GM23338 (cell line): ENCODE measurements around the gene WNT9A. TPM values are rescaled to one million over a fixed set of nuclear protein-coding genes. Genes with fewer than 3 reads are reported as not detected.

Experiments
- ATAC-seq: fragments of 200-7000 bp; cut with Tn5 transposase; 3 replicates; pipeline ENCODE4 v1.9.1; 2020
- DNase-seq: peaks from one replicate; pipeline ENCODE4 v3.0.0-alpha.2; 2015; ENCODE audit warnings: low spot score
- H2AFZ ChIP-seq: fragments of 200-600 bp; sonication (generic); 2 replicates; pipeline ENCODE4 v1.8.0; 2016; ENCODE audit warnings: antibody characterized with exemption, mild to moderate bottlenecking, moderate library complexity
- H3F3A ChIP-seq: fragments of 200-600 bp; sonication (generic); replicated peaks from 2 replicates; pipeline ENCODE4 v1.8.0; 2017; ENCODE audit warnings: antibody characterized with exemption, mixed run types, low read depth
- H3K27ac ChIP-seq: fragments of 200-600 bp; sonication (generic); 2 replicates; pipeline ENCODE4 v1.6.1; 2016; ENCODE audit warnings: low read depth
- H3K27me3 ChIP-seq: fragments of 200-600 bp; sonication (generic); 2 replicates; pipeline ENCODE4 v1.8.0; 2016; ENCODE audit warnings: mild to moderate bottlenecking, mixed run types, moderate library complexity; ENCODE audit not compliant: insufficient read depth
- H3K36me3 ChIP-seq: fragments of 200-600 bp; sonication (generic); 2 replicates; pipeline ENCODE4 v1.8.0; 2016; ENCODE audit warnings: mild to moderate bottlenecking; ENCODE audit not compliant: insufficient read depth
- H3K4me1 ChIP-seq: fragments of 200-600 bp; sonication (generic); 2 replicates; pipeline ENCODE4 v1.8.0; 2016; ENCODE audit warnings: mild to moderate bottlenecking, moderate library complexity; ENCODE audit not compliant: insufficient read depth
- H3K4me2 ChIP-seq: fragments of 200-600 bp; sonication (generic); 2 replicates; pipeline ENCODE4 v1.7.1; 2017; ENCODE audit warnings: mixed run types
- H3K4me3 ChIP-seq: fragments of 200-600 bp; sonication (generic); 2 replicates; pipeline ENCODE4 v1.6.1; 2016; ENCODE audit warnings: mixed run types
- H3K79me2 ChIP-seq: fragments of 200-600 bp; sonication (generic); replicated peaks from 2 replicates; pipeline ENCODE4 v1.8.0; 2017; ENCODE audit warnings: mild to moderate bottlenecking; ENCODE audit not compliant: insufficient read depth
- H3K9me2 ChIP-seq: fragments of 200-600 bp; sonication (generic); 2 replicates; pipeline ENCODE4 v1.8.0; 2017; ENCODE audit not compliant: insufficient read depth
- H4K20me1 ChIP-seq: fragments of 200-600 bp; sonication (generic); replicated peaks from 2 replicates; pipeline ENCODE4 v1.8.0; 2017; ENCODE audit warnings: mild to moderate bottlenecking; ENCODE audit not compliant: insufficient read depth
- H3K27ac Mint-ChIP-seq: 2 replicates; pipeline ENCODE4 v1.8.0; 2020; ENCODE audit warnings: inconsistent platforms, mild to moderate bottlenecking, moderate library complexity, mixed read lengths
- H3K27me3 Mint-ChIP-seq: 3 replicates; pipeline ENCODE4 v1.8.0; 2022; ENCODE audit warnings: low read depth, mild to moderate bottlenecking, moderate library complexity, mixed read lengths, inconsistent platforms; ENCODE audit not compliant: insufficient read depth, poor library complexity
- H3K36me3 Mint-ChIP-seq: 3 replicates; pipeline ENCODE4 v1.8.0; 2021; ENCODE audit warnings: low read depth, mild to moderate bottlenecking, inconsistent platforms, moderate library complexity, mixed read lengths
- H3K4me1 Mint-ChIP-seq: 3 replicates; pipeline ENCODE4 v1.8.0; 2020; ENCODE audit warnings: mild to moderate bottlenecking, inconsistent platforms, mixed read lengths
- H3K4me3 Mint-ChIP-seq: 3 replicates; pipeline ENCODE4 v1.8.0; 2021; ENCODE audit warnings: moderate library complexity, mild to moderate bottlenecking, inconsistent platforms, mixed read lengths
- H3K9me3 Mint-ChIP-seq: 3 replicates; pipeline ENCODE4 v1.8.0; 2020; ENCODE audit warnings: moderate library complexity, mild to moderate bottlenecking, inconsistent platforms, mixed read lengths
- EZH2phosphoT487 ChIP-seq: fragments of 200-600 bp; sonication (generic); IDR thresholded peaks from one replicate; pipeline ENCODE4 v1.8.1; 2018; ENCODE audit warnings: antibody characterized with exemption; ENCODE audit not compliant: unreplicated experiment
- NANOG ChIP-seq: IDR thresholded peaks from 2 replicates; pipeline ENCODE4 v1.6.1; 2016; ENCODE audit warnings: antibody characterized with exemption, borderline replicate concordance
- STAT1 ChIP-seq: IDR thresholded peaks from one replicate; pipeline ENCODE4 v1.6.1; 2016; ENCODE audit warnings: antibody characterized with exemption; ENCODE audit not compliant: unreplicated experiment
- ZNF114 ChIP-seq: fragments of 250-450 bp; sonication (Bioruptor Pico); IDR thresholded peaks from 2 replicates; pipeline ENCODE4 v1.5.0; 2020; ENCODE audit warnings: mild to moderate bottlenecking, moderate library complexity
- ZNF331 ChIP-seq: fragments of 250-450 bp; sonication (Bioruptor Pico); IDR thresholded peaks from 2 replicates; pipeline ENCODE4 v1.5.0; 2020; ENCODE audit warnings: low read depth, mild to moderate bottlenecking, moderate library complexity
- polyA plus RNA-seq: library from polyadenylated mRNA; unstranded; fragments of >200 nt; fragmentation: Nextera tagmentation; extraction: Ambion mirVana; gene quantifications from 2 replicates; pipeline ENCODE4 v1.2.1, GENCODE V29; 2016
- total RNA-seq: library from RNA; depleted of rRNA; stranded (reverse); fragments of >200 nt; shearing (Covaris generic); gene quantifications from 2 replicates; pipeline ENCODE4 v1.2.3, GENCODE V29; 2014
- TF ChIP-seq, protein P1 (sequence below), 2 experiments: fragments of 200-600 bp in 1 of 2; sonication (generic) in 1 of 2; conservative IDR thresholded peaks; 2 replicates each; pipeline versions ENCODE4 v1.5.1 to v1.6.1; 2016 to 2017; ENCODE audit warnings: antibody characterized with exemption in 2 of 2, low read depth in 2 of 2, mild to moderate bottlenecking in 2 of 2, moderate library complexity in 1 of 2
- TF ChIP-seq, protein P2 (sequence below): IDR thresholded peaks from 2 replicates; pipeline ENCODE4 v1.6.1; 2016; ENCODE audit warnings: antibody characterized with exemption
- TF ChIP-seq, protein P3 (sequence below): IDR thresholded peaks from one replicate; pipeline ENCODE4 v1.6.1; 2018; ENCODE audit warnings: antibody characterized with exemption; ENCODE audit not compliant: unreplicated experiment
- TF ChIP-seq, protein P4 (sequence below): fragments of 250-450 bp; sonication (Bioruptor Pico); IDR thresholded peaks from 2 replicates; pipeline ENCODE4 v1.5.0; 2020; ENCODE audit warnings: mild to moderate bottlenecking, moderate library complexity

WNT9A gene
- total and polyA plus RNA-seq, 2 experiments from 2014 or later = 0.06 to 2.0 TPM

DNA sequence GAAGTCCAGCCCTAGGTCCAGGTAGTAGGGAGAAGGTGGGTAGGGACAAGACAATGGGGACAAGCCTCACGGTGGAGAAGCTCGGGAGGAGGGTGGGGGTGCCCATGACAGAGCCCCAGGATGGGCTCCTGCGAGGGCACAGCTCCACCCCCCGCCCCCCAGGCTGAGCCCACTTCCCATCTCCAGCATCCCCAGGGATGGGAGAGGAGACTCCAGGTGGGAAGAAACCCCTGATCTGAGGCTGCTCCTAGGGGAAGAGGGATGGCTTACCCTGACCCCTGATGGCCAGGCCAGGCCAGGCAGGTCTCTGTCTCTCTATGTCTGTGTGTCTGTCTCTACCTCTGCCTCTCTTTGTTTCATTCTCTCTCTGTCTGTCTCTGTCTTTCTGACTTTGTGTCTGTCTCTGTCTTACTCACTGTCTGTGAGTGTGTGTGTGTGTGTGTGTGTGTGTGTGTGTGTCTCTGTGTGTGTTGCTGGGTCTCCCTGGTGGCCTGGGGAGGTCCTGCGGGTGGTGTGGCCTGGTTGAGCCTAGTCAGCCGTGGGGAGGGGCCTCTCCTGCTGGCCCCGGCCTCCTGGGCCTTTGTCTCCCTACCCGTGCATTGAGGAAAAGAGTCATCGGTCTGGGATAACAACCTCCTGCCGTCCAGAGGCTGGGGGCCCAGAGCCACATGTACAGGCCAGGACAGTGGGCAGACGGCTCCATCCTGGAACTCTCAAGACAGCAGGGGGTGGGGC, 45.7 kb downstream of the WNT9A start:
- H3K27ac Mint-ChIP-seq = no peak overlapping the region
- H3K27me3 Mint-ChIP-seq = peaks cover 15% of the 10 kb centered on the region
- H3K9me3 Mint-ChIP-seq = no peaks in the 10 kb centered on the region
- no peaks in the 10 kb centered on the region for H3K79me2 ChIP-seq
- H3K4me3 ChIP-seq = no peak overlapping the region
- no peak overlapping the region for H2AFZ ChIP-seq
- no peaks in the 10 kb centered on the region for H4K20me1 ChIP-seq
- peaks cover 6% of the 10 kb centered on the region for H3K4me1 Mint-ChIP-seq
- H3K36me3 Mint-ChIP-seq = no peaks in the 10 kb centered on the region; the same call in 2 of the 3 replicates
- no peaks in the 10 kb centered on the region for H3K9me2 ChIP-seq
- H3K4me2 ChIP-seq = no peak overlapping the region
- TF ChIP-seq, protein P1, sequence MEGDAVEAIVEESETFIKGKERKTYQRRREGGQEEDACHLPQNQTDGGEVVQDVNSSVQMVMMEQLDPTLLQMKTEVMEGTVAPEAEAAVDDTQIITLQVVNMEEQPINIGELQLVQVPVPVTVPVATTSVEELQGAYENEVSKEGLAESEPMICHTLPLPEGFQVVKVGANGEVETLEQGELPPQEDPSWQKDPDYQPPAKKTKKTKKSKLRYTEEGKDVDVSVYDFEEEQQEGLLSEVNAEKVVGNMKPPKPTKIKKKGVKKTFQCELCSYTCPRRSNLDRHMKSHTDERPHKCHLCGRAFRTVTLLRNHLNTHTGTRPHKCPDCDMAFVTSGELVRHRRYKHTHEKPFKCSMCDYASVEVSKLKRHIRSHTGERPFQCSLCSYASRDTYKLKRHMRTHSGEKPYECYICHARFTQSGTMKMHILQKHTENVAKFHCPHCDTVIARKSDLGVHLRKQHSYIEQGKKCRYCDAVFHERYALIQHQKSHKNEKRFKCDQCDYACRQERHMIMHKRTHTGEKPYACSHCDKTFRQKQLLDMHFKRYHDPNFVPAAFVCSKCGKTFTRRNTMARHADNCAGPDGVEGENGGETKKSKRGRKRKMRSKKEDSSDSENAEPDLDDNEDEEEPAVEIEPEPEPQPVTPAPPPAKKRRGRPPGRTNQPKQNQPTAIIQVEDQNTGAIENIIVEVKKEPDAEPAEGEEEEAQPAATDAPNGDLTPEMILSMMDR (conservative IDR thresholded peaks at IDR 0.05; ENCODE audit: low read depth in 2 of 2) = peak; percentile 46 to 50; a peak in 3 of 4 replicates
- no peak for TF ChIP-seq EZH2phosphoT487
- TF ChIP-seq, protein P2, sequence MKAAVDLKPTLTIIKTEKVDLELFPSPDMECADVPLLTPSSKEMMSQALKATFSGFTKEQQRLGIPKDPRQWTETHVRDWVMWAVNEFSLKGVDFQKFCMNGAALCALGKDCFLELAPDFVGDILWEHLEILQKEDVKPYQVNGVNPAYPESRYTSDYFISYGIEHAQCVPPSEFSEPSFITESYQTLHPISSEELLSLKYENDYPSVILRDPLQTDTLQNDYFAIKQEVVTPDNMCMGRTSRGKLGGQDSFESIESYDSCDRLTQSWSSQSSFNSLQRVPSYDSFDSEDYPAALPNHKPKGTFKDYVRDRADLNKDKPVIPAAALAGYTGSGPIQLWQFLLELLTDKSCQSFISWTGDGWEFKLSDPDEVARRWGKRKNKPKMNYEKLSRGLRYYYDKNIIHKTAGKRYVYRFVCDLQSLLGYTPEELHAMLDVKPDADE = no peak
- TF ChIP-seq NANOG = no peak
- TF ChIP-seq, protein P3, sequence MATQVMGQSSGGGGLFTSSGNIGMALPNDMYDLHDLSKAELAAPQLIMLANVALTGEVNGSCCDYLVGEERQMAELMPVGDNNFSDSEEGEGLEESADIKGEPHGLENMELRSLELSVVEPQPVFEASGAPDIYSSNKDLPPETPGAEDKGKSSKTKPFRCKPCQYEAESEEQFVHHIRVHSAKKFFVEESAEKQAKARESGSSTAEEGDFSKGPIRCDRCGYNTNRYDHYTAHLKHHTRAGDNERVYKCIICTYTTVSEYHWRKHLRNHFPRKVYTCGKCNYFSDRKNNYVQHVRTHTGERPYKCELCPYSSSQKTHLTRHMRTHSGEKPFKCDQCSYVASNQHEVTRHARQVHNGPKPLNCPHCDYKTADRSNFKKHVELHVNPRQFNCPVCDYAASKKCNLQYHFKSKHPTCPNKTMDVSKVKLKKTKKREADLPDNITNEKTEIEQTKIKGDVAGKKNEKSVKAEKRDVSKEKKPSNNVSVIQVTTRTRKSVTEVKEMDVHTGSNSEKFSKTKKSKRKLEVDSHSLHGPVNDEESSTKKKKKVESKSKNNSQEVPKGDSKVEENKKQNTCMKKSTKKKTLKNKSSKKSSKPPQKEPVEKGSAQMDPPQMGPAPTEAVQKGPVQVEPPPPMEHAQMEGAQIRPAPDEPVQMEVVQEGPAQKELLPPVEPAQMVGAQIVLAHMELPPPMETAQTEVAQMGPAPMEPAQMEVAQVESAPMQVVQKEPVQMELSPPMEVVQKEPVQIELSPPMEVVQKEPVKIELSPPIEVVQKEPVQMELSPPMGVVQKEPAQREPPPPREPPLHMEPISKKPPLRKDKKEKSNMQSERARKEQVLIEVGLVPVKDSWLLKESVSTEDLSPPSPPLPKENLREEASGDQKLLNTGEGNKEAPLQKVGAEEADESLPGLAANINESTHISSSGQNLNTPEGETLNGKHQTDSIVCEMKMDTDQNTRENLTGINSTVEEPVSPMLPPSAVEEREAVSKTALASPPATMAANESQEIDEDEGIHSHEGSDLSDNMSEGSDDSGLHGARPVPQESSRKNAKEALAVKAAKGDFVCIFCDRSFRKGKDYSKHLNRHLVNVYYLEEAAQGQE = no peak
- TF ChIP-seq, protein P4, sequence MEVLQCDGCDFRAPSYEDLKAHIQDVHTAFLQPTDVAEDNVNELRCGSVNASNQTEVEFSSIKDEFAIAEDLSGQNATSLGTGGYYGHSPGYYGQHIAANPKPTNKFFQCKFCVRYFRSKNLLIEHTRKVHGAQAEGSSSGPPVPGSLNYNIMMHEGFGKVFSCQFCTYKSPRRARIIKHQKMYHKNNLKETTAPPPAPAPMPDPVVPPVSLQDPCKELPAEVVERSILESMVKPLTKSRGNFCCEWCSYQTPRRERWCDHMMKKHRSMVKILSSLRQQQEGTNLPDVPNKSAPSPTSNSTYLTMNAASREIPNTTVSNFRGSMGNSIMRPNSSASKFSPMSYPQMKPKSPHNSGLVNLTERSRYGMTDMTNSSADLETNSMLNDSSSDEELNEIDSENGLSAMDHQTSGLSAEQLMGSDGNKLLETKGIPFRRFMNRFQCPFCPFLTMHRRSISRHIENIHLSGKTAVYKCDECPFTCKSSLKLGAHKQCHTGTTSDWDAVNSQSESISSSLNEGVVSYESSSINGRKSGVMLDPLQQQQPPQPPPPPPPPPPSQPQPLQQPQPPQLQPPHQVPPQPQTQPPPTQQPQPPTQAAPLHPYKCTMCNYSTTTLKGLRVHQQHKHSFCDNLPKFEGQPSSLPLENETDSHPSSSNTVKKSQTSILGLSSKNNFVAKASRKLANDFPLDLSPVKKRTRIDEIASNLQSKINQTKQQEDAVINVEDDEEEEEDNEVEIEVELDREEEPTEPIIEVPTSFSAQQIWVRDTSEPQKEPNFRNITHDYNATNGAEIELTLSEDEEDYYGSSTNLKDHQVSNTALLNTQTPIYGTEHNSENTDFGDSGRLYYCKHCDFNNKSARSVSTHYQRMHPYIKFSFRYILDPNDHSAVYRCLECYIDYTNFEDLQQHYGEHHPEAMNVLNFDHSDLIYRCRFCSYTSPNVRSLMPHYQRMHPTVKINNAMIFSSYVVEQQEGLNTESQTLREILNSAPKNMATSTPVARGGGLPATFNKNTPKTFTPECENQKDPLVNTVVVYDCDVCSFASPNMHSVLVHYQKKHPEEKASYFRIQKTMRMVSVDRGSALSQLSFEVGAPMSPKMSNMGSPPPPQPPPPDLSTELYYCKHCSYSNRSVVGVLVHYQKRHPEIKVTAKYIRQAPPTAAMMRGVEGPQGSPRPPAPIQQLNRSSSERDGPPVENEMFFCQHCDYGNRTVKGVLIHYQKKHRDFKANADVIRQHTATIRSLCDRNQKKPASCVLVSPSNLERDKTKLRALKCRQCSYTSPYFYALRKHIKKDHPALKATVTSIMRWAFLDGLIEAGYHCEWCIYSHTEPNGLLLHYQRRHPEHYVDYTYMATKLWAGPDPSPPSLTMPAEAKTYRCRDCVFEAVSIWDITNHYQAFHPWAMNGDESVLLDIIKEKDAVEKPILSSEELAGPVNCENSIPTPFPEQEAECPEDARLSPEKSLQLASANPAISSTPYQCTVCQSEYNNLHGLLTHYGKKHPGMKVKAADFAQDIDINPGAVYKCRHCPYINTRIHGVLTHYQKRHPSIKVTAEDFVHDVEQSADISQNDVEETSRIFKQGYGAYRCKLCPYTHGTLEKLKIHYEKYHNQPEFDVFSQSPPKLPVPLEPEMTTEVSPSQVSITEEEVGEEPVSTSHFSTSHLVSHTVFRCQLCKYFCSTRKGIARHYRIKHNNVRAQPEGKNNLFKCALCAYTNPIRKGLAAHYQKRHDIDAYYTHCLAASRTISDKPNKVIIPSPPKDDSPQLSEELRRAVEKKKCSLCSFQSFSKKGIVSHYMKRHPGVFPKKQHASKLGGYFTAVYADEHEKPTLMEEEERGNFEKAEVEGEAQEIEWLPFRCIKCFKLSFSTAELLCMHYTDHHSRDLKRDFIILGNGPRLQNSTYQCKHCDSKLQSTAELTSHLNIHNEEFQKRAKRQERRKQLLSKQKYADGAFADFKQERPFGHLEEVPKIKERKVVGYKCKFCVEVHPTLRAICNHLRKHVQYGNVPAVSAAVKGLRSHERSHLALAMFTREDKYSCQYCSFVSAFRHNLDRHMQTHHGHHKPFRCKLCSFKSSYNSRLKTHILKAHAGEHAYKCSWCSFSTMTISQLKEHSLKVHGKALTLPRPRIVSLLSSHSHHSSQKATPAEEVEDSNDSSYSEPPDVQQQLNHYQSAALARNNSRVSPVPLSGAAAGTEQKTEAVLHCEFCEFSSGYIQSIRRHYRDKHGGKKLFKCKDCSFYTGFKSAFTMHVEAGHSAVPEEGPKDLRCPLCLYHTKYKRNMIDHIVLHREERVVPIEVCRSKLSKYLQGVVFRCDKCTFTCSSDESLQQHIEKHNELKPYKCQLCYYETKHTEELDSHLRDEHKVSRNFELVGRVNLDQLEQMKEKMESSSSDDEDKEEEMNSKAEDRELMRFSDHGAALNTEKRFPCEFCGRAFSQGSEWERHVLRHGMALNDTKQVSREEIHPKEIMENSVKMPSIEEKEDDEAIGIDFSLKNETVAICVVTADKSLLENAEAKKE = no peak
- TF ChIP-seq STAT1 = no peak
- TF ChIP-seq ZNF114 (CRISPR knock-in tag) = no peak
- TF ChIP-seq ZNF331 (CRISPR knock-in tag) = no peak
- H3K4me3 Mint-ChIP-seq = no peak overlapping the region
- peak; percentile 61 for ATAC-seq
- H3K27me3 ChIP-seq = no peaks in the 10 kb centered on the region
- H3K4me1 ChIP-seq = peaks cover 3% of the 10 kb centered on the region; the same call in 1 of the 2 replicates
- DNase-seq = no peak
- H3K36me3 ChIP-seq = no peaks in the 10 kb centered on the region
- H3K27ac ChIP-seq = no peak overlapping the region
- no peaks in the 10 kb centered on the region for H3F3A ChIP-seq
